OCI-LY7 (cell line): ENCODE measurements around the gene UBE2G1. TPM values are rescaled to one million over a fixed set of nuclear protein-coding genes. Genes with fewer than 3 reads are reported as not detected.

ENCODE experiments used
- BruUV-seq: library from RNA; stranded (reverse); fragments of 400-500 nt; replicated peaks from 2 replicates; lab custom pipeline; 2021; lab: Mats Ljungman, UMichigan
- CTCF ChIA-PET: fragments of 300-600 bp; sonication (Branson Sonifier 250); formaldehyde crosslinking; loops from one replicate; lab custom pipeline; 2022; ENCODE audit warnings: antibody characterized with exemption; ENCODE audit not compliant: unreplicated experiment; lab: Charles Lee
- POLR2A ChIA-PET: fragments of 300-600 bp; sonication (Branson Sonifier 250); formaldehyde crosslinking; loops from one replicate; lab custom pipeline; 2022; ENCODE audit warnings: antibody characterized with exemption; lab: Charles Lee
- DNase-seq: peaks from one replicate; pipeline ENCODE4 v3.0.0-alpha.2; 2015; ENCODE audit warnings: low spot score
- H2AFZ ChIP-seq: fragments of 200-600 bp; sonication (generic), shearing (Covaris generic); 2 replicates; pipeline ENCODE4 v1.6.1; 2014; ENCODE audit warnings: mild to moderate bottlenecking, antibody characterized with exemption, low read length, moderate library complexity
- H3K27ac ChIP-seq: fragments of 200-600 bp; sonication (generic); 2 replicates; pipeline ENCODE4 v1.5.1; 2014; ENCODE audit warnings: mixed run types, low read depth, mild to moderate bottlenecking, moderate library complexity, low read length, inconsistent platforms; ENCODE audit not compliant: poor library complexity, severe bottlenecking
- H3K36me3 ChIP-seq: fragments of 200-600 bp; sonication (generic); 2 replicates; pipeline ENCODE4 v1.6.1; 2014; ENCODE audit warnings: mild to moderate bottlenecking, antibody characterized with exemption, low read length, moderate library complexity, mixed read lengths; ENCODE audit not compliant: insufficient read depth
- H3K4me1 ChIP-seq: fragments of 200-600 bp; sonication (generic); 2 replicates; pipeline ENCODE4 v1.5.1; 2014; ENCODE audit warnings: mild to moderate bottlenecking, low read length; ENCODE audit not compliant: insufficient read depth, poor library complexity, severe bottlenecking
- H3K4me2 ChIP-seq: fragments of 200-600 bp; sonication (generic); 2 replicates; pipeline ENCODE4 v1.6.1; 2014; ENCODE audit warnings: mild to moderate bottlenecking, low read length
- H3K4me3 ChIP-seq: fragments of 200-600 bp; sonication (generic); 2 replicates; pipeline ENCODE4 v1.5.1; 2014; ENCODE audit warnings: mild to moderate bottlenecking, low read depth, low read length; ENCODE audit not compliant: poor library complexity, severe bottlenecking
- H3K79me2 ChIP-seq: fragments of 200-600 bp; sonication (generic); 2 replicates; pipeline ENCODE4 v1.6.1; 2016; ENCODE audit warnings: low read depth, mild to moderate bottlenecking, low read length, moderate library complexity, mixed read lengths; ENCODE audit not compliant: insufficient read depth
- H3K9me2 ChIP-seq: fragments of 200-600 bp; sonication (generic); 2 replicates; pipeline ENCODE4 v1.6.1; 2016; ENCODE audit warnings: mild to moderate bottlenecking, low read length, mixed read lengths; ENCODE audit not compliant: insufficient read depth
- H3K9me3 ChIP-seq: fragments of 200-600 bp; sonication (generic); 2 replicates; pipeline ENCODE4 v1.6.1; 2014; ENCODE audit warnings: mild to moderate bottlenecking, mixed run types, low read length, mixed read lengths
- H4K20me1 ChIP-seq: fragments of 200-600 bp; sonication (generic); 2 replicates; pipeline ENCODE4 v1.6.1; 2014; ENCODE audit warnings: mild to moderate bottlenecking, antibody characterized with exemption, low read length, moderate library complexity, mixed read lengths; ENCODE audit not compliant: insufficient read depth
- CTCF ChIP-seq: fragments of 200-600 bp; sonication (generic); conservative IDR thresholded peaks from 2 replicates; pipeline ENCODE4 v1.5.1; 2014; ENCODE audit warnings: mild to moderate bottlenecking, antibody characterized with exemption, low read length, moderate library complexity, mixed read lengths
- EZH2phosphoT487 ChIP-seq: fragments of 200-600 bp; sonication (generic); IDR thresholded peaks from 2 replicates; pipeline ENCODE4 v1.6.1; 2018; ENCODE audit warnings: low read depth, borderline replicate concordance, mild to moderate bottlenecking, mixed run types, antibody characterized with exemption, low read length, moderate library complexity, mixed read lengths
- intact Hi-C: fragments of 100-400 bp; cut with micrococcal nuclease; formaldehyde crosslinking; loops from one replicate; pipeline ENCODE4 v1.10.0; 2022; ENCODE audit not compliant: unreplicated experiment
- total RNA-seq, 2 experiments: library from RNA; depleted of rRNA in 1 of 2; stranded (reverse); fragments of >200 nt in 1 of 2; shearing (Covaris generic) in 1 of 2; gene quantifications; 2 replicates each; pipeline ENCODE4 v1.2.3, GENCODE V29; 2014 to 2022

Gene UBE2G1
- total RNA-seq, 2 experiments from 2014 or later = 115 to 216 TPM

- ChIA-PET POLR2A (interaction anchor here (0.6 to 1.2 kb wide), 5 partner anchors 26 to 125 kb away, joined by 3 to 10 read pairs (median 3); no protein-coding TSS in a partner anchor), CTCF (interaction anchor here (0.9 kb wide), 1 partner anchor 35 kb away, joined by 3 read pairs; no protein-coding TSS in a partner anchor)
- BruUV-seq = no TSS peak
- Histone ChIP-seq H2AFZ (no peak overlapping the region), H3K4me1 (peaks cover 19% of the 10 kb centered on the region), H4K20me1 (no peaks in the 10 kb centered on the region), H3K9me3 (no peaks in the 10 kb centered on the region), H3K4me3 (no peak overlapping the region), H3K4me2 (no peak overlapping the region), H3K79me2 (no peaks in the 10 kb centered on the region), H3K36me3 (no peaks in the 10 kb centered on the region), H3K9me2 (no peaks in the 10 kb centered on the region), H3K27ac (no peak overlapping the region)
- TF ChIP-seq EZH2phosphoT487 = no peak
- TF ChIP-seq CTCF = no peak
- intact Hi-C loops = loop anchor here (5.0 kb wide), 1 partner anchor 109 kb away; no protein-coding TSS in a partner anchor
- no peak for DNase-seq
Measured at GRCh38 chr17:4411201-4411600, 44.7 kb upstream of the UBE2G1 start.

GRCh38 chr17:4409659-4410058 lies 43.2 kb upstream of the UBE2G1 start:
- H3K79me2 ChIP-seq = no peaks in the 10 kb centered on the region
- no peak overlapping the region for H3K27ac ChIP-seq
- no peak overlapping the region for H3K4me3 ChIP-seq
- H3K4me2 ChIP-seq = no peak overlapping the region
- TF ChIP-seq CTCF = no peak
- TF ChIP-seq EZH2phosphoT487 = no peak
- peaks cover 29% of the 10 kb centered on the region for H3K4me1 ChIP-seq
- DNase-seq = no peak
- no peaks in the 10 kb centered on the region for H4K20me1 ChIP-seq
- intact Hi-C loops = loop anchor here (5.0 kb wide), 1 partner anchor 107 kb away; no protein-coding TSS in a partner anchor
- no peaks in the 10 kb centered on the region for H3K9me3 ChIP-seq
- H3K9me2 ChIP-seq = no peaks in the 10 kb centered on the region
- H3K36me3 ChIP-seq = no peaks in the 10 kb centered on the region
- ChIA-PET POLR2A (no interaction called here), CTCF (no interaction called here)
- BruUV-seq = no TSS peak
- H2AFZ ChIP-seq = no peak overlapping the region

GRCh38 chr17:4407851-4408250 lies 41.4 kb upstream of the UBE2G1 start:
- peak overlapping the region; percentile 17; the same call in 1 of the 2 replicates for H2AFZ ChIP-seq
- no TSS peak for BruUV-seq

More at GRCh38 chr17:4407851-4408250, 41.4 kb upstream of the UBE2G1 start:
- Histone ChIP-seq H3K4me3 (no peak overlapping the region), H3K9me2 (no peaks in the 10 kb centered on the region), H3K4me1 (peaks cover 26% of the 10 kb centered on the region), H4K20me1 (no peaks in the 10 kb centered on the region), H3K9me3 (no peaks in the 10 kb centered on the region), H3K36me3 (no peaks in the 10 kb centered on the region), H3K4me2 (no peak overlapping the region), H3K79me2 (no peaks in the 10 kb centered on the region), H3K27ac (no peak overlapping the region)
- TF ChIP-seq CTCF (no peak), EZH2phosphoT487 (no peak)
- intact Hi-C loops = no loop called here
- ChIA-PET CTCF (interaction anchor here (1.4 kb wide), 1 partner anchor 12 kb away, joined by 5 read pairs; no protein-coding TSS in a partner anchor), POLR2A (interaction anchor here (0.7 to 1.5 kb wide), 5 partner anchors 9 to 245 kb away, joined by 3 to 5 read pairs (median 4); no protein-coding TSS in a partner anchor)
- DNase-seq = peak; percentile 41
